ENCODE data around the gene ALOXE3.

GRCh38 chr17:8075081-8075480 lies 43.2 kb downstream of the ALOXE3 start:
- TF ChIP-seq POLR2A (IDR thresholded peaks at IDR 0.05; ENCODE audit: low read depth) (no peak), CTCF (IDR thresholded peaks at IDR 0.05) (no peak), EP300 (IDR thresholded peaks at IDR 0.05) (no peak), POLR2AphosphoS5 (IDR thresholded peaks at IDR 0.05) (no peak)
